NCI-H748 treated with DMSO at 0.1 percent for 48 hours (cell line): ENCODE results near the gene ZYG11A.

ENCODE experiments used
- DNase-seq: peaks from one replicate; lab custom pipeline; 2025; lab: John Stamatoyannopoulos, UW

Gene ZYG11A

DNA sequence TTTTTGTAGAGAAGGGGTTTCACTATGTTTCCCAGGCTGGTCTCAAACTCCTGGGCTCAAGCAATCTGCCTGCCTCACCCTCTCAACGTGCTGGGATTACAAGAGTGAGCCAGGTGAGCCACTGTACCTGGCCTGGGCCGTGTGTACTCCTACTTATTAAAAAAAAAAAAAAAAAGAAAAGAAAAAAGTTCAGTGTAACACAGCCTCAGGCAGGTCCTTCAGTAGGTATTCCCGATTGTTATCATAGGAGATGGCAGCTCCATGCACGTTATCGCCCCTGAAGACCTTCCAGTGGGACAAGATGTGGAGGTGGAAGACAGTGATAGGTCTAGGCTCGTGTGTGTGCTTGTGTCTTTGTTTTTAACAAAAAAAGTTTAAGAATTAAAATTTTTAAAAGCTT is 75.6 kb downstream of the ZYG11A start:
- DNase-seq: no peak

- DNase-seq: no peak
Measured at GRCh38 chr1:52919051-52919722, 76.6 kb downstream of the ZYG11A start.

DNA sequence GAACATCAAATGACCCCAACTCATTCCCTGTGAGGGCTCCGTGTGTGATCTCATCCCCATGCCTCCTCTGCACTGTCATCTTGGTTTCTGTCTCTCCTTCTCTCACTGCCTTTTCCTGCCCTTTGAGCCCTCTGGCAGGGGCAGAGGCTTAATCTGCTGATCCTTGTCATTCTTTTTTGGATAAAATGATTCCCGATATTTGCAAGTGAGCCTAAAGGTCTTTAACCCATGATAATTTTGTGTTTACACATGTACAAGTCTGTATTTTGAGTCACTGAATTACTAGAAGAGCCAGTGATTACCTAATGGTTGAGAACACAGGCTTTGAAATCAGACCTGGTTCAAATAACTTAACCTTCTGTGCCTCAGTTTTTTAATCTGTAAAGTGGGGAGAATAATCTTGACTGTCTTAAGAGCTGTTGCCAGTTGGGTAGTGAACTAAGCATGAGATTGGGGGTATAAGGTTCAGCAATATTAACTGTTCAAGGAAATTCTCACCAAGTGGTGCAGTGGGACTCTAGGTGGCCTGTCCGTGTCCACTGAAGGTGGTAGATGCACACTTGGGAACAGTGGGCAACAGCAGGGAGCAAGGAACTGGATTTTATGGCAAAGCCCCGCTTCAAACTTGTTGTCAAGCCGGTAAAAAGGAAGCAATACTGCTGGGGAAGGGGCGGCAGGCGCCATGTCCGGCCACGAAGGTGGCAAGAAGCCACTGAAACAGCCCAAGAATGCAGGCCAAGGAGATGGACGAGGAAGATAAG is 77.3 kb downstream of the ZYG11A start:
- DNase-seq: no peak

DNA sequence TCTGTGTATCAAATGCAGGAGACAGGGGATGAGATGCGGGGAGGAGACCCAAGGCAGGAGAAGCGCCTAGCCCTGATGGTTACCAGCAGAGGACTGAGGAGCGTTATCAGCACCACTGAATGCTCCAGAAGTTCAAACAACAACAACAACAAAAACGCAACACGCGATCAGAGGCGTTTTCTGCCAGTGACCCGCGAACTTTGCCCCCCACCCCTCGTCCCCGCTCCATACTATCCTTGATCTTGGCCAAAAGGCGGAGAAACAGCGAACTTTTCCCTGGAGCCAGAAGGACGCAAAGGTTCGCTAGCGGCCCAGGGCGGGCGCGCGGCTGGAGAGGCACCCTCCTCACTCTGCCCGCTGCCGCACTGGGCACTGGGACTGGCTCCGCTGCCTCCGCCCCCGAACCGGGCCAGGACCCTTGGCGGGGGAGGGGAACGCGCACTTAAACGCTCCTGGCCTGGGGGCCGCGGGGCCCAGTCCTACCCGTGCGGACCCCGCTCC is 78.3 kb downstream of the ZYG11A start:
- DNase-seq: no peak

- DNase-seq: no peak
Measured at GRCh38 chr1:52925571-52926005, 83.0 kb downstream of the ZYG11A start.

DNA sequence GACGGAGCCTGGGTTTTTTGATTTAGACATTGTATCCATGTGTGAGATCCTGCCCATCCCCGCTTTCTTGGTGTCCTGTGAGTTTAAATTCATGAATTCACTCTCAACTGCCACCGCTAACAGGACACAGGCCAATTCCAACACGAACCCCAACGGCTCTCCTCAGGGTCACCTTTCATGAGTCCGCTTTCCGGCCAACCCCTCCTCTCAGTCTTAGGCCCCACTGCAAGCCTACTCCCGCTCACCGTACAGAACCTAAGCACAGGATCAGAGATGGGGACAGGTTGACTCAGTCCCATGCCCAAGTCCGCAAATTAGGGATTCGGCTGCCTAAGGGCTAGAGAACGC is 84.3 kb downstream of the ZYG11A start:
- peak; percentile 9 for DNase-seq

DNA sequence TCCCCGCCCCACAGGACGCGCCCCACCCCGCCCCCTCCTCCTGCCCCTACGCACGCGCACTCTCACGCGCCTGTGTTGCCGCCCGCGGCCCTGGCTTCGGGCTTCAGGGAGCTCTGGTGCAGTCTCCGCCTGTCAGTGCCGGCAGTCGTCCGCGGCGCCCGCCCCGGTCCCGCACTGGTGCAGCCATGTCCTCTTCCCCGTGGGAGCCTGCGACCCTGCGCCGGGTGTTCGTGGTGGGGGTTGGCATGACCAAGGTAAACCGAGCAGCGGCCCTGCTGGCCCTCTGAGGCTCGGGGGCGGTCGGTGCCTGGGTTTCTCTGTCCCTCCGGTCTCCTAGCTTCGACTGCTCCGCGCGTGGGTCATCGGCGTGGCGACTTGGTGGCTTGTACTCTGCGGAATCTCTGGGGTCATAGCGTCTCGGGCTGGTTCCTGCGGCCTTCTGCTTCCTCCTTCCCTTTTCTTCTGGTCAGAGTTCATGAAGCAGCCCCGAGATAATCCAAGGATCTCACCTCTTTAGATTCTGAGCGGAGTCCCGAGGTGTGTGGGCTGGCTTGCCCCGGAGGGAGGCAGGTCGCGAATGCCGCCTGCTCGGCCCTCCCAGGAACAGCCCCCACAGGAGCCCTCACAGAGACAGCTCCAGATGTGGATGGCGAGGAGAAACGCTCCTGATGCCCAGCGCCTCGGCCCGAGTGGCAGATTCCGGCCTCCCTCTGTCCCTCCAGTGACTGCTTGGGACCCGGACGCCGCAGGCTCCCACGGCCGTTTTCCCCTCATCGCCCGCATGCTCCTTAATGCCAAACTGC is 84.9 kb downstream of the ZYG11A start, which contains the start of gene SCP2:
Gene SCP2 (plus strand): TSS at position 65 of the 803 bp plus-strand sequence. CDS start 121 bp downstream, at position 186.
- DNase-seq: peak; percentile 14

DNA sequence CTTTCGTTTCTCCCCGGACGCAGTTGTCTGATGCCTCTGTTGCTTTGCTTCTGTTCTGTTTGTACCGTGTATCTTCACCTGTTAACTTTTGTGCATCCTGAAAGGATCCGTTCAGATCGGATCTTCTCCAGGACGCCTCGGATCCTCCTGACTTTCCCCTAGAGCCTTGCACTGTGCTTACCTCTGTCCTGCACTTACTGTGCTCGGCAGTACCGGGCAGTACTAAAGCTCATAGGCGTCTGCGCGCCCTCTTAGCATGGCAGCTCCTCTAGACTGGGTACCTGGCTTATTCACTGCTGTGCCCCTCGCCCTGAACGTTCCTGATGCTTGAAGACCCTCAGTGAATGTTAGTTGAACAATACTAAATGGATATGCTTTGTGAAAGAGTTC is 85.5 kb downstream of the ZYG11A start:
- DNase-seq: no peak

DNA sequence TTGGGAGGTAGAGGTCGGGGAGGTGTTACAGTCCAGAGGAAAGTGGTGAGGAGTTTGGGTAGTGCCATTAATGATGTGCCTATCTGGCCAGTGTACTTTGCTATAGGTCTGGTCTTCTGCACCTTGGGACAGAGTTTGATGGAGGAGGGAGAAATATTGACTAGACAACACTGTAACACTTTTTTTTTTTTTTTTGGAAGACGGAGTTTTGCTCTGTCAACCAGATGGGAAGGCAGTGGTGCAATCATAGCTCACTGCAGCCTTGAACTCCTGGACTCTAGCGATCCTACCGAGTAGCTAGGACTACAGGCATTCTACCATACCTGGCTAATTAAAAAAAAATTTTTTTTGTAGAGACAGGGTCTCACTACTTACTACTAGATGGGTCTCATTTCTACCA is 86.5 kb downstream of the ZYG11A start:
- DNase-seq: no peak

DNA sequence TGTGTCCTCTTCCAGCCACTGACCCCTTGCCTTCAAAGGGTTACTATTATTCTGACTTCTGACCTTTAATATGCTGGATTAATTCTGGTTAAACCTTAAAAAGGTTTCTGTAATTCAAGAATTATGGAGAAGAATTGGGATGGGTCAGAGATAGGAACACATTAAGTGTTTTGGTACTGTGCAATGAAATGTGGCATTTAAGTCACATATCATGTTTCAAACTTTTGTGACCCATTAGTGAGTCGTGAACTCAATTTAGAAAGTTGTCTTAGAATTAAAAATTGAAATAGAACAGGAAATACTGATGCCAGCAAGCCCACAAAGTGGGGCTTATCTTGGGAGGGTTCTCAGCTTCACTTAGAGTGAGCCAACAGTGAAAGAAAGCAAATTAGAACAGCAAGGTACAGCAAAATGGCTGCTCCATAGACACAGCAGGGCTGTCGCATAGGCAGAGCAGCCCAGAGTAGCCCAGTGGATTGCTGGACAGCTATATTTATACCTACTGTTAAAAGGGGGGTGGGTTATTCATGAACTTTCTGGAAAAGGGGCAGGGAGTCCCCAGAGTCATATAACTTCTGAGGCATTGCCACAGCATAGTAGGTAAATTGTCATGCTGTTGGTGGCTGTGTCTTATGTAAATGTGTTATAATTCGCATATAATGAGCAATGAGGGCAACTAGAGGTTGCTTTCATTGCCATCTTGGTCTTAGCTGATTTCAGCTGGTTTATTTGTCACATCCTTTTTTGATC is 95.0 kb downstream of the ZYG11A start:
- no peak for DNase-seq

- DNase-seq: no peak
Measured at GRCh38 chr1:52938183-52938451, 95.6 kb downstream of the ZYG11A start.

DNA sequence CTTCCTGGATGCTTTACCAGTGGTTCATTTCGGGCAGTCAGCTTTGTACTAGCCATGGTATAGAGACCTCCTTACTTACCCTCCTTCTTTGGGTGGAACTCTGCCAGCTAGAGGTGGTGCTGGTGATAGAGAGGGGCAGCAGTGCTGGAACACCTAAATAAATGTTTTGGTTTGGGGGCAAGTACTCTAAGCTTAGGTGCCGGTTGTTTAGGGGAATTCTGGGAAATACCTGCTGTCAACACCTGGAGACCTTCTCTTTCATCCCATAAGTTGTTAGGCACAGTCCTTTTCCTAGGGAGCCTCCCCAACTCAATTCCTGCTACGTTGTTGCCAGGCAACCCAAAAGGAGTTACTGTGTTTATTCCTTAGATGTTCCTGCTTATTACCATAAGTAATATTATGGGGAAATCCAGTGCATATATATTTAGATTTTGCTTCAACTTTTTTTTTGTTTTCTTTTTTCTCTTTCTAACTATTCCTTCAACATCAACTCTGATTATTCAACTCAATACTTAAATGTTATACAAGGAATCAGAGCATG is 101.4 kb downstream of the ZYG11A start:
- no peak for DNase-seq

GRCh38 chr1:52944566-52944965 is 102.0 kb downstream of the ZYG11A start:
- DNase-seq: no peak
